Measurements from ENCODE around the gene MUSK.
"Not testable (repeated sequence)": the region's sequence is repeated elsewhere in the genome, so short reads cannot be mapped to it uniquely, and the experiment has no call there.

MUSK gene

GRCh38 chr9:110695846-110696245 lies 27.3 kb downstream of the MUSK start:
- not testable (repeated sequence) for DNase-seq (ENCODE audit: low read depth)

GRCh38 chr9:110700953-110701352 lies 32.4 kb downstream of the MUSK start:
- DNase-seq (ENCODE audit: low read depth): no peak

- DNase-seq (ENCODE audit: low read depth): no peak
Observed at GRCh38 chr9:110703669-110704068, 35.1 kb downstream of the MUSK start.

- DNase-seq (ENCODE audit: low read depth): no peak
Observed at GRCh38 chr9:110707419-110707818, 38.8 kb downstream of the MUSK start.

GRCh38 chr9:110710420-110710819 lies 41.8 kb downstream of the MUSK start:
- no peak for DNase-seq (ENCODE audit: low read depth)

- DNase-seq (ENCODE audit: low read depth): no peak
Observed at GRCh38 chr9:110712955-110713354, 44.4 kb downstream of the MUSK start.

GRCh38 chr9:110714314-110714713 lies 45.7 kb downstream of the MUSK start:
- DNase-seq (ENCODE audit: low read depth): no peak

GRCh38 chr9:110728058-110728457 lies 59.5 kb downstream of the MUSK start:
- no peak for DNase-seq (ENCODE audit: low read depth)

- DNase-seq (ENCODE audit: low read depth): no peak
Observed at GRCh38 chr9:110729641-110730040, 61.0 kb downstream of the MUSK start.

GRCh38 chr9:110731437-110732028 lies 62.9 kb downstream of the MUSK start:
- DNase-seq (ENCODE audit: low read depth): no peak

- DNase-seq (ENCODE audit: low read depth): no peak
Observed at GRCh38 chr9:110738982-110739381, 70.4 kb downstream of the MUSK start.

- DNase-seq (ENCODE audit: low read depth): no peak
Observed at GRCh38 chr9:110742741-110743371, 74.3 kb downstream of the MUSK start.

- DNase-seq (ENCODE audit: low read depth): no peak
Observed at GRCh38 chr9:110744715-110745384, 76.3 kb downstream of the MUSK start.

- no peak for DNase-seq (ENCODE audit: low read depth)
Observed at GRCh38 chr9:110745676-110746075, 77.1 kb downstream of the MUSK start.

GRCh38 chr9:110746211-110746930 lies 77.8 kb downstream of the MUSK start:
- no peak for DNase-seq (ENCODE audit: low read depth)

- DNase-seq (ENCODE audit: low read depth): no peak
Observed at GRCh38 chr9:110748251-110748893, 79.8 kb downstream of the MUSK start.

GRCh38 chr9:110750272-110750671 lies 81.7 kb downstream of the MUSK start:
- no peak for DNase-seq (ENCODE audit: low read depth)

- no peak for DNase-seq (ENCODE audit: low read depth)
Observed at GRCh38 chr9:110751971-110752370, 83.4 kb downstream of the MUSK start.

GRCh38 chr9:110752766-110753165 lies 84.2 kb downstream of the MUSK start:
- DNase-seq (ENCODE audit: low read depth): no peak

- DNase-seq (ENCODE audit: low read depth): no peak
Observed at GRCh38 chr9:110753731-110754231, 85.2 kb downstream of the MUSK start.

- DNase-seq (ENCODE audit: low read depth): no peak
Observed at GRCh38 chr9:110755179-110755578, 86.6 kb downstream of the MUSK start.

GRCh38 chr9:110758201-110758600 lies 89.6 kb downstream of the MUSK start:
- no peak for DNase-seq (ENCODE audit: low read depth)

All from stimulated activated CD8-positive, alpha-beta memory T cell treated with anti-CD3 and anti-CD28 coated beads, Interleukin-12 subunit alpha, Interleukin-12 subunit beta, amount 100 ng/mL, for 4 hours (primary cell).